Retinal pigment epithelial cell (primary cell): ENCODE measurements around the gene GFOD1.

ENCODE experiments used
- DNase-seq: peaks from one replicate; pipeline ENCODE4 v3.0.0-alpha.2; 2010; ENCODE audit warnings: low read depth
- H3K4me3 ChIP-seq: 2 replicates; pipeline ENCODE4 v1.5.1; 2011; ENCODE audit warnings: mild to moderate bottlenecking, low read length, control low read depth, moderate library complexity
- CTCF ChIP-seq: conservative IDR thresholded peaks from 2 replicates; pipeline ENCODE4 v1.5.1; 2011; ENCODE audit warnings: low read depth, low read length, control low read depth, inconsistent platforms

GFOD1 gene, protein sequence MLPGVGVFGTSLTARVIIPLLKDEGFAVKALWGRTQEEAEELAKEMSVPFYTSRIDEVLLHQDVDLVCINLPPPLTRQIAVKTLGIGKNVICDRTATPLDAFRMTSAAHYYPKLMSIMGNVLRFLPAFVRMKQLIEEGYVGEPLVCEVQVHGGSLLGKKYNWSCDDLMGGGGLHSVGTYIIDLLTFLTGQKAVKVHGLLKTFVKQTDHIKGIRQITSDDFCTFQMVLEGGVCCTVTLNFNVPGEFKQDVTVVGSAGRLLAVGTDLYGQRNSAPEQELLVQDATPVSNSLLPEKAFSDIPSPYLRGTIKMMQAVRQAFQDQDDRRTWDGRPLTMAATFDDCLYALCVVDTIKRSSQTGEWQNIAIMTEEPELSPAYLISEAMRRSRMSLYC

DNA sequence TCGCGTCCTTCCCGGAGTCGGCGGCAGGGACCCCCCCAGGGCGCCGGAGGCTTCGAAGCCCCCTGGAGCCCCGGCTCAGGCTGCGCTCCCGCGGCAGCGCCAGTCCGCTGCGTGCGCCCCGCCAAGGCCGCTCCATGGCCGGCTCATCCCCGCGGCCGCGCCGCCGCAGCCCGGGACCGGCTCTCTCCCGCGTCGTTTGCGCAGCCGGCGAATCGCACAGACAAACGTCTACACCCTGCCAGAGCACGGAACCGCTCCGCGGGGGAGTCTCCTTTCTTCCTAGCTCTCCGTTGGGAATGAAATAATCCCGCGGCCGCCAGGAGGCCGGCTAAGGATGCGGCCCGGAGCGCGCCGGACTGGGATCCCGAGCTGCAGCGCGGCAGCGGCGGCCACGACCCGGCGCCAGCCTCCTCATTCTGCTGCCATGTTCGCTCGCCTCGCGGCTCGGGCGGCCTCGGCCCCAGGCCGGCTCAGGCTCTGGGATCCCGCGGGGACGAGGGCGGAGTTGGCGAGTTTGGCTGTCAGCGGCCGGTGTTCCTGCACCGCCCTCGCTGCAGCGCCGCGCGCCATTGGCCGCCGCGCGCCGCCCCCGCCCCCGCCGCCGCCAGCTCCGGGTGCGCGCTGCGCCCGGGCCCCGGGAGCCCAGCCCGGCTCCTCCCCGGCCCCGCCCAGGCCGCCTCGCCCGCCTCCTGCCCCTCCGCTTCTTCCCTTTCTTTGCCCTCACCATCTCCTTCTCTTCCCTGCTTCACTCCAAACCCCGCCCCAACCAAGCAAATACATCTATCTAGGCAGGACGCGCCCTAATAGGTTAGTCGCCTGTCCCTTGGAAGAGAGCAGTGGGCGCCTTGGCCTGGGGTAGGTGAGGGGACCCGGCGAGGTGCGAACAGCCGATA is at the start of gene GFOD1:
Gene GFOD1, minus strand, starts transcription at position 479 of the 893 bp plus-strand sequence. CDS start 710 bp downstream, outside the sequence.
- DNase-seq, result peak; percentile 45
- peak; percentile 25 for TF ChIP-seq CTCF
- peak within 1 kb of the TSS; percentile 75 for H3K4me3 ChIP-seq

DNA sequence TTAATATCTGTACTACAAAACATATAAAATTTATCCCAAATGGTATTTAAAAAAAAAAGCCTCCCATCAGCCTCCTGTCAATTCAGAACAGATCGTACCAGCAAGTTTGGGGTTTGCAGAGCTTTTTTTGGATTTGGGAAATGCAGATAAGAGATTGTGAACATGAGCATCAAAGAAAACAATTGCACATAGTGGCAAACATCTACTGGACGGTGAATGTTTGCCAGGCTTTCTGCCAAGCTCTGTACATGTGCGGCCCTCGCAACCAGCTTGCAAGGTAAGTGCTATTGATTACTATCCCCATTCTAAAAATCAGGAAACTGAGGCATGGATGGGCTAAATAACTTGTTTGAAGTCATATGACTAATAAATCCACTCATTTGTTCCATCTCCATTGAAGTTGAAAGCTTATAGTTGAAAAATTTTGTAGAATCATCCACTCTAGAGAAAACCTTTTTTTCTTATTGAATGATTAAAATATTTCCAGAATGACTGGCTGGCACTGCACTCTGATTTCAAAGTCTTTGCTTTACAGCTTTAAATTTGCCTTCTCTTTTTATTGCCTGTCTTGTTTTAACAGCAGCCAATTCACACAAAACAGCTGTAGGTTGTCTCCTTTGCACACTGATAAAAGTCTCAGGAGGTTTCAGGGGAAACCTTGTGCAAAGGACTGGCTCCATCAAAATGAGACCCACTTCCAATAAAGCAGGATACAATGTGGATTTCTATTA is 49.6 kb upstream of the GFOD1 start:
- H3K4me3 ChIP-seq, result no peak overlapping the region
- no peak for TF ChIP-seq CTCF
- DNase-seq, result no peak

DNA sequence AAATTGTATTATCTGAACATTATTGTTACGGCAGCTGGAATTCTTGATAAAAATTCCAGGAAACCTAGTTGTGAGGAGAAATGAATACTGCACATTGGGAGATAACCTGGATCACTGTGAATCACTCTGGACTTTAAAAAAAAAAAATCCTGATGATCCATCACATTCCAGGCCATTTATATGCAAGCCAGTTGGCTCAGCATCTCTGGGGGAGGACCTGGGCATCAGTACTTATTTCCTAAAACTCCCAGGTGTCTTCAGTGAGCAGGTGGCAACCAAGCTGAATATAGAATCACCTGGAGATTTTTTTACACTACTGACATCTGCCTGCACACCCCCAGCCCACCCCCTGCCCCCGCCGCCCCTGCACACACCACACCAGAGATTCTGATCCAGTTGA is 47.9 kb upstream of the GFOD1 start:
- TF ChIP-seq CTCF, result no peak
- DNase-seq, result no peak
- H3K4me3 ChIP-seq, result no peak overlapping the region

GRCh38 chr6:13534536-13534935 is 47.1 kb upstream of the GFOD1 start:
- no peak for TF ChIP-seq CTCF

DNA sequence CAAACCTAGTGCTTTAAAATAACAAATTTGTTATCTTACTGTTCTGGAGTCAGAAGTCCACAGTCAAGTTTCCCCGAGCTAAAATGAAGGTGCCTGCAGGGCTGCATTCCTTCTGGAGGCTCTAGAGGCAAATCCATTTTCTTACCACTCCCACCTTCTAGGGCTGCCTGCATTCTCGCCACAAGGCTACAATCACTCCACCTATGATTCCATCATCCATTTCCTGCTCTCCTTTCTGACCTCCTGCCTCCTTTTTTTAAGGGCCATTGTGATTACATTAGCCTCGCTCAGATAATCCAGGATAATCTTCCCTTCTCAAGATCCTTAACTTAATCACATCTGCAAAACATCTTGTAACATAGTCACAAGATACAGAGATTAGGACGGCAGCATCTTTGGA is 44.6 kb upstream of the GFOD1 start:
- TF ChIP-seq CTCF, result no peak
- H3K4me3 ChIP-seq, result no peak overlapping the region
- DNase-seq, result no peak

More at GRCh38 chr6:13534536-13534935, 47.1 kb upstream of the GFOD1 start:
- DNase-seq, result no peak
- H3K4me3 ChIP-seq, result no peak overlapping the region

DNA sequence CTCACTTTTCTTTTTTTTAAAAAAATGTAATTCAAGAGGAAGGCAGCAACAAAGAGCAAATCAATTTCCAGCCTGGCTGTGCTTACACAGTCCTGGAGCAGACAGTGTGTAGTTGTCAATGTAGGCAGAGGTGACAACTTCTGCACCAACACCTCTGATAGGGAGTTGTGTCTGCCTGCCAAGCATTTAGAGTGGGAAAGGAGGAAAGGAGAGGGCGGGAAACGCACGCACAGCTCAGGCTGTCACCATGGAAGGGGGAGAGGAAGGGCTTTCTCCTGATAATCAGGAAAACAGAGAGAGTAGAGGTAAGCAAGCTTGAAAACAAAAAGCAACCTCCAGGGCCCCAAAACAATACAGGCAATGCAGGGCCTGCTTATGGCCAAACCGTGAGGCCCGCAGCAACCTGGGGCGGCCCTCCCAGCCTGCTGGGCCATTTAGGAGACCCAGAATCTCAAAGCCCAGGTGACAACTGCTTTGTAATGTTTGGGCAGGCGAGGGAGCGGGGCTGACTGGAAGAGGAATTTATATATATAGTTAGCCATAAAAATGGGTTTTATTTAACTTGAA is 41.5 kb upstream of the GFOD1 start:
- no peak for DNase-seq
- TF ChIP-seq CTCF, result no peak
- H3K4me3 ChIP-seq, result no peak overlapping the region
